ENCODE data around the gene PPT1. TPM values are rescaled to one million over a fixed set of nuclear protein-coding genes. Genes with fewer than 3 reads are reported as not detected.

The PPT1 gene
- polyA plus RNA-seq, 1 of the 3 experiments (the other 2 are of a cell fraction) = 26.0 TPM

- no peaks in the 10 kb centered on the region for H3K79me2 ChIP-seq (ENCODE audit: insufficient read depth)
- DNase-seq = no peak
- no peak overlapping the region for H3K4me3 ChIP-seq (ENCODE audit: low read depth in 2 of 2, low read length in 1 of 2)
- H3K27ac ChIP-seq (ENCODE audit: low read depth in 2 of 2, low read length in 1 of 2) = no peak overlapping the region
- H3K4me1 ChIP-seq (ENCODE audit: control insufficient read depth in 1 of 2, insufficient read depth in 2 of 2, low read depth in 1 of 2, low read length in 1 of 2) = no peaks in the 10 kb centered on the region
- no peaks in the 10 kb centered on the region for H3K36me3 ChIP-seq (replicated peaks in 1 of 2; ENCODE audit: control insufficient read depth in 1 of 2, insufficient read depth in 2 of 2, low read length in 1 of 2)
- H4K20me1 ChIP-seq (ENCODE audit: insufficient read depth) = no peaks in the 10 kb centered on the region
- 80% methylated on average over 6 of the region's 6 CpGs for WGBS (ENCODE audit: low lambda C conversion rate)
- POLR2A ChIA-PET = no interaction called here
- H3F3A ChIP-seq (replicated peaks; ENCODE audit: insufficient read depth) = no peaks in the 10 kb centered on the region
- CTCF ChIA-PET = interaction anchor here (1.0 kb wide), 1 partner anchor 57 kb away, joined by 3 read pairs; no protein-coding TSS in a partner anchor
- no peak overlapping the region for H3K9ac ChIP-seq
- H3K9me3 ChIP-seq = peaks cover 12% of the 10 kb centered on the region; the same call in 1 of the 2 replicates
- TF ChIP-seq EZH2phosphoT487 (IDR thresholded peaks at IDR 0.05; ENCODE audit: borderline replicate concordance, low read depth) = no peak
- TF ChIP-seq TCF12 (IDR thresholded peaks at IDR 0.05) = no peak
- no peak for TF ChIP-seq JUND (IDR thresholded peaks at IDR 0.05)
- TF ChIP-seq ELF1 (IDR thresholded peaks at IDR 0.05) = no peak
- TF ChIP-seq REST (IDR thresholded peaks at IDR 0.05; ENCODE audit: low read depth, low read length) = no peak
- no peak for TF ChIP-seq FOXJ3 (CRISPR knock-in tag; IDR thresholded peaks at IDR 0.05)
- TF ChIP-seq RXRA (IDR thresholded peaks at IDR 0.05; ENCODE audit: borderline replicate concordance, low read depth) = no peak
- TF ChIP-seq ZBTB33 (IDR thresholded peaks at IDR 0.05; ENCODE audit: borderline replicate concordance, low read depth) = no peak
- no peak for TF ChIP-seq USF1 (IDR thresholded peaks at IDR 0.05; ENCODE audit: borderline replicate concordance, low read depth)
- no peak for TF ChIP-seq RCOR1 (IDR thresholded peaks at IDR 0.05; ENCODE audit: low read length)
- no peak for TF ChIP-seq TAF1 (IDR thresholded peaks at IDR 0.05; ENCODE audit: borderline replicate concordance, low read depth, low read length)
- no peak for TF ChIP-seq FOXM1 (IDR thresholded peaks at IDR 0.05; ENCODE audit: low read depth)
- no peak for TF ChIP-seq TEAD4 (IDR thresholded peaks at IDR 0.05; ENCODE audit: borderline replicate concordance, insufficient read depth)
- no peak for TF ChIP-seq SMC3 (IDR thresholded peaks at IDR 0.05; ENCODE audit: low read depth, low read length)
- TF ChIP-seq CTCF (IDR thresholded peaks at IDR 0.05) = no peak
- no peak for TF ChIP-seq NFIC (IDR thresholded peaks at IDR 0.05; ENCODE audit: borderline replicate concordance)
- no peak overlapping the region for H2AFZ ChIP-seq (ENCODE audit: low read depth)
- no peak overlapping the region for H3K4me2 ChIP-seq
- no peaks in the 10 kb centered on the region for H3K9me2 ChIP-seq
- H3K27me3 ChIP-seq (ENCODE audit: insufficient read depth) = no peaks in the 10 kb centered on the region
Observed at GRCh38 chr1:40107290-40107959, 10.4 kb upstream of the PPT1 start.

Data from SK-N-SH (cell line).